Smooth muscle cell (in vitro differentiated cells): ENCODE data around the gene ARPC5L. TPM values are rescaled to one million over a fixed set of nuclear protein-coding genes. Genes with fewer than 3 reads are reported as not detected.

Source experiments
- DNase-seq: peaks from one replicate; lab custom pipeline; 2025; ENCODE audit not compliant: unreplicated experiment; lab: John Stamatoyannopoulos, UW
- H2AFZ ChIP-seq: fragments of 200-600 bp; sonication (generic); 2 replicates; pipeline ENCODE4 v1.6.0; 2016; ENCODE audit warnings: antibody characterized with exemption, low read depth, mild to moderate bottlenecking
- H3F3A ChIP-seq: fragments of 200-600 bp; sonication (generic); 2 replicates; pipeline ENCODE4 v1.6.0; 2017; ENCODE audit warnings: antibody characterized with exemption, low read depth
- H3K27ac ChIP-seq: fragments of 200-600 bp; sonication (generic); 2 replicates; pipeline ENCODE4 v1.5.1; 2016; ENCODE audit warnings: low read depth, mild to moderate bottlenecking
- H3K27me3 ChIP-seq: fragments of 200-600 bp; sonication (generic); 2 replicates; pipeline ENCODE4 v1.6.1; 2016; ENCODE audit warnings: low read depth, mild to moderate bottlenecking
- H3K36me3 ChIP-seq: fragments of 200-600 bp; sonication (generic); 2 replicates; pipeline ENCODE4 v1.5.1; 2016; ENCODE audit warnings: low read depth
- H3K4me1 ChIP-seq: fragments of 200-600 bp; sonication (generic); 2 replicates; pipeline ENCODE4 v1.5.1; 2016; ENCODE audit warnings: low read depth
- H3K4me2 ChIP-seq: fragments of 200-600 bp; sonication (generic); 2 replicates; pipeline ENCODE4 v1.6.0; 2016; ENCODE audit warnings: mild to moderate bottlenecking
- H3K4me3 ChIP-seq: fragments of 200-600 bp; sonication (generic); 2 replicates; pipeline ENCODE4 v1.5.1; 2016; ENCODE audit warnings: mild to moderate bottlenecking
- H3K79me2 ChIP-seq: fragments of 200-600 bp; sonication (generic); 2 replicates; pipeline ENCODE4 v1.6.0; 2016; ENCODE audit warnings: low read depth, mild to moderate bottlenecking
- H3K9ac ChIP-seq: fragments of 200-600 bp; sonication (generic); 2 replicates; pipeline ENCODE4 v1.6.0; 2016; ENCODE audit warnings: low read depth
- H3K9me3 ChIP-seq: fragments of 200-600 bp; sonication (generic); replicated peaks from 2 replicates; pipeline ENCODE4 v1.5.1; 2016; ENCODE audit warnings: low read depth
- H4K20me1 ChIP-seq: fragments of 200-600 bp; sonication (generic); 2 replicates; pipeline ENCODE4 v1.6.0; 2016; ENCODE audit warnings: low read depth
- CTCF ChIP-seq: fragments of 200-600 bp; sonication (generic); IDR thresholded peaks from 2 replicates; pipeline ENCODE4 v1.5.1; 2017; ENCODE audit warnings: borderline replicate concordance, mild to moderate bottlenecking, antibody characterized with exemption; ENCODE audit not compliant: insufficient read depth, poor library complexity, severe bottlenecking
- whole genome bisulfite sequencing: methylation state at CpG from one replicate; pipeline ENCODE4 v1.1.7; 2016; ENCODE audit warnings: low lambda C conversion rate; 5-methylcytosine and 5-hydroxymethylcytosine counted together
- polyA plus RNA-seq: library from polyadenylated mRNA; unstranded; fragments of >200 nt; fragmentation: Nextera tagmentation; extraction: Ambion mirVana; gene quantifications from 2 replicates; pipeline ENCODE4 v1.2.1, GENCODE V29; 2016
- total RNA-seq: library from RNA; depleted of rRNA; stranded (reverse); fragments of >200 nt; gene quantifications from 2 replicates; pipeline ENCODE4 v1.2.3, GENCODE V29; 2014

ARPC5L gene
- total RNA-seq (20.9 and 30.4 TPM in 2 replicates), polyA plus RNA-seq (69.8 and 83.9 TPM in 2 replicates)

- Histone ChIP-seq H3K4me2 (peak within 1 kb of the TSS; percentile 95), H3K79me2 (peaks cover 31% of the 10 kb centered on the region), H3K4me3 (peak within 1 kb of the TSS; percentile 97), H3K9me3 (no peaks in the 10 kb centered on the region), H3K36me3 (peaks cover 4% of the 10 kb centered on the region), H2AFZ (peak within 1 kb of the TSS; percentile 92), H3K9ac (peak within 1 kb of the TSS; percentile 95), H3F3A (peaks cover 12% of the 10 kb centered on the region), H3K4me1 (peaks cover 18% of the 10 kb centered on the region), H3K27ac (peak within 1 kb of the TSS; percentile 96), H3K27me3 (no peaks in the 10 kb centered on the region), H4K20me1 (peaks cover 50% of the 10 kb centered on the region)
- WGBS: under 1% methylated on average over 79 of the region's 92 CpGs
- DNase-seq: peak; percentile 72
- TF ChIP-seq CTCF: peak; percentile 29
These were observed at the start of gene ARPC5L, which contains the start of gene RPL35 for GRCh38 chr9:124861342-124862229. TSS of gene ARPC5L (plus strand) at chr9:124862130. CDS start at chr9:124869291, 7,161 bp downstream. TSS of gene RPL35 (minus strand) at chr9:124861957. CDS start at chr9:124861912, 45 bp downstream.

GRCh38 chr9:124812441-124812876 lies 49.5 kb upstream of the ARPC5L start:
- H3K27ac ChIP-seq: peak overlapping the region; percentile 93
- no peak for TF ChIP-seq CTCF
- H3K4me1 ChIP-seq: peaks cover 21% of the 10 kb centered on the region
- no peaks in the 10 kb centered on the region for H4K20me1 ChIP-seq
- no peak overlapping the region for H2AFZ ChIP-seq
- H3K79me2 ChIP-seq: no peaks in the 10 kb centered on the region
- peak; percentile 71 for DNase-seq
- no peaks in the 10 kb centered on the region for H3K27me3 ChIP-seq
- peaks cover 25% of the 10 kb centered on the region for H3F3A ChIP-seq
- H3K9me3 ChIP-seq: no peaks in the 10 kb centered on the region
- no peak overlapping the region for H3K4me3 ChIP-seq
- H3K9ac ChIP-seq: peak overlapping the region; percentile 78
- peak overlapping the region; percentile 72 for H3K4me2 ChIP-seq
- WGBS: 11% methylated on average over 6 of the region's 6 CpGs
- no peaks in the 10 kb centered on the region for H3K36me3 ChIP-seq

GRCh38 chr9:124813041-124813440 lies 48.9 kb upstream of the ARPC5L start:
- H3K4me1 ChIP-seq: peaks cover 21% of the 10 kb centered on the region
- H3K79me2 ChIP-seq: no peaks in the 10 kb centered on the region
- H3K27me3 ChIP-seq: no peaks in the 10 kb centered on the region
- WGBS: 72% methylated on average over 7 of the region's 7 CpGs
- no peak overlapping the region for H3K4me3 ChIP-seq
- no peaks in the 10 kb centered on the region for H3K9me3 ChIP-seq
- no peaks in the 10 kb centered on the region for H3K36me3 ChIP-seq
- peak overlapping the region; percentile 57 for H3K4me2 ChIP-seq
- H2AFZ ChIP-seq: peak overlapping the region; percentile 24
- peak overlapping the region; percentile 93 for H3K27ac ChIP-seq
- H4K20me1 ChIP-seq: no peaks in the 10 kb centered on the region
- no peak for TF ChIP-seq CTCF
- peaks cover 25% of the 10 kb centered on the region for H3F3A ChIP-seq
- H3K9ac ChIP-seq: peak overlapping the region; percentile 72
- DNase-seq: no peak
